HUES48 (cell line): Measurements from ENCODE around the gene ZFP57.

ENCODE experiments used
- H3K27ac ChIP-seq: one replicate; pipeline ENCODE4 v1.7.0; 2013; ENCODE audit warnings: low read depth, low read length, inconsistent platforms
- H3K27me3 ChIP-seq: 2 replicates; pipeline ENCODE4 v1.6.1; 2013; ENCODE audit warnings: mild to moderate bottlenecking, low read length; ENCODE audit not compliant: control insufficient read depth, insufficient read depth
- H3K36me3 ChIP-seq: 2 replicates; pipeline ENCODE4 v1.6.1; 2013; ENCODE audit warnings: low read length; ENCODE audit not compliant: control insufficient read depth, insufficient read depth
- H3K4me1 ChIP-seq: 2 replicates; pipeline ENCODE4 v1.6.1; 2013; ENCODE audit warnings: mild to moderate bottlenecking, low read length; ENCODE audit not compliant: control insufficient read depth, insufficient read depth
- H3K4me3 ChIP-seq: 2 replicates; pipeline ENCODE4 v1.5.1; 2013; ENCODE audit warnings: mild to moderate bottlenecking, low read depth, low read length
- H3K9ac ChIP-seq: 2 replicates; pipeline ENCODE4 v1.6.1; 2013; ENCODE audit warnings: mild to moderate bottlenecking, low read depth, low read length, moderate library complexity
- H3K9me3 ChIP-seq: 2 replicates; pipeline ENCODE4 v1.6.1; 2013; ENCODE audit warnings: low read length; ENCODE audit not compliant: control insufficient read depth, insufficient read depth

ZFP57 gene

DNA sequence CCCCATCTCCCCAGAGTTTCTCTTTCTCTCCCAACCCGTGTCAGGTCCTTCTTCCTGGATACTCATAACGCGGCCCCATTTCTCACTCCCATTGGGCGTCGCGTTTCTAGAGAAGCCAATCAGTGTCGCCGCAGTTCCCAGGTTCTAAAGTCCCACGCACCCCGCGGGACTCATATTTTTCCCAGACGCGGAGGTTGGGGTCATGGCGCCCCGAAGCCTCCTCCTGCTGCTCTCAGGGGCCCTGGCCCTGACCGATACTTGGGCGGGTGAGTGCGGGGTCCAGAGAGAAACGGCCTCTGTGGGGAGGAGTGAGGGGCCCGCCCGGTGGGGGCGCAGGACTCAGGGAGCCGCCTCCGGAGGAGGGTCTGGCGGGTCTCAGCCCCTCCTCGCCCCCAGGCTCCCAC, 42.3 kb upstream of the ZFP57 start, which contains the start of gene HLA-F:
HLA-F (plus strand) TSS at position 173 of the 404 bp plus-strand sequence; CDS start at position 203, 30 bp downstream.
- no peaks in the 10 kb centered on the region for H3K9me3 ChIP-seq
- no peaks in the 10 kb centered on the region for H3K4me1 ChIP-seq
- peak within 1 kb of the TSS; percentile 75 for H3K4me3 ChIP-seq
- no peaks in the 10 kb centered on the region for H3K36me3 ChIP-seq
- no peak within 1 kb of the TSS for H3K9ac ChIP-seq
- no peak within 1 kb of the TSS for H3K27ac ChIP-seq
- H3K27me3 ChIP-seq = peaks cover 54% of the 10 kb centered on the region

DNA sequence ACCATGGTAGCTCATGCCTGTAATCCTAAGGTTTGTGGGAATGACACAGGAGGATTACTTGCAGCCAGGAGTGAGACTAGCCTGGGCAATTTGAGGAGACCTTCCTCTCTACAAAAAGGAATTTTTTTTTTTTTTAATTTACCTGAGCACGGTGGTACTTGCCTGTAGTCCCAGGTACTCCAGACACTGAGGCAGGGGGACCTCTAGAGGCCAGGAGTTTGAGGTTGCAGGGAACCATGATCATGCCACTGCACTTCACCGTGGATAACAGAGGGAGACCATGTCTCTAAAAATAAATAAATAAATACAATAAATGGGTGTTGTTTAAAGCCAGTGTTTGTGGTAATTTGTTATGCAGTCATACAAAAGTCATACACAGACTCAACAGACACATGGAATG, 39.9 kb upstream of the ZFP57 start:
- Histone ChIP-seq H3K9me3 (no peaks in the 10 kb centered on the region), H3K4me3 (no peak overlapping the region), H3K27me3 (peaks cover 48% of the 10 kb centered on the region), H3K27ac (no peak overlapping the region), H3K9ac (no peak overlapping the region), H3K36me3 (no peaks in the 10 kb centered on the region), H3K4me1 (no peaks in the 10 kb centered on the region)

- H3K4me1 ChIP-seq = no peaks in the 10 kb centered on the region
- peaks cover 2% of the 10 kb centered on the region; the same call in 1 of the 2 replicates for H3K27me3 ChIP-seq
- H3K9me3 ChIP-seq = no peaks in the 10 kb centered on the region
- H3K27ac ChIP-seq = no peak overlapping the region
- H3K9ac ChIP-seq = no peak overlapping the region
- H3K4me3 ChIP-seq = no peak overlapping the region
- no peaks in the 10 kb centered on the region for H3K36me3 ChIP-seq
These were observed 29.5 kb upstream of the ZFP57 start for GRCh38 chr6:29710281-29710941.

GRCh38 chr6:29709188-29709587, 28.2 kb upstream of the ZFP57 start:
- Histone ChIP-seq H3K27ac (no peak overlapping the region), H3K36me3 (no peaks in the 10 kb centered on the region), H3K9me3 (no peaks in the 10 kb centered on the region), H3K4me1 (no peaks in the 10 kb centered on the region), H3K9ac (no peak overlapping the region), H3K27me3 (no peaks in the 10 kb centered on the region; the same call in 1 of the 2 replicates), H3K4me3 (no peak overlapping the region)

DNA sequence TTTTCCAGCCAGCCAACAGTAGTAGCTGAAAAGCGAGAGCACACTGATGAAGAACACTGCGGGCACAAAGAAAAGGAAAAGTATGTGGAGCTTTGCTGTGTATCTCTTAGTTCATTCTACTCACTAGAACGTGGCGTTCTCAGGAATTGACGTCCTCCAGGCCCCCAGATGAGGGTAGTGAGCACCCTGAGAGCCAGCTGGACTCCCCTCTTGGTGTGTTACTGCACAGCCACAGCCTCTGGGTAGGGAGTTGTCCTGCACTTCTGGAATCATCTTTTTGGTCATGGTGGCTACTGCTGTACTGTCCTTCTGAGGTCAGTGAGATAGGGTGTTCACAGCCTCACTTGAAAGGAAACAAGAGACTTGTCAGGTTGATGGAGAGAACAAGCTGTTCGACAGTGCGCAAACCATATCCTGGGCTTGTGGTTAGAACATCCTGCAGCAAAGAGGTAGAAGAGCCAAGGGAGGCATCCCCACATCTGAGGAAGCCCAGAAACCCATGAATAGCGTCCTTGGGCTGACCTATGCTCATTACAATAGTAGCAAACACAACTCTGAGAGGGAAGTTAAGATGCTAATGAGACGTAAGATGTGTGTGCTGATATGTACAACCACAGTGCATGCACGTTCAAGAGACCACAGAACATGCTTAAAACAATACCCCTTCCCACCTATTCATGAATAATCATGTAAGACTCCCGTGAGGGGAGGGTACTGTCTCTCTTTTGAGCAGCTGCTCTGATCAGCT, 27.7 kb upstream of the ZFP57 start:
- H3K4me3 ChIP-seq = no peak overlapping the region
- no peak overlapping the region for H3K9ac ChIP-seq
- H3K27me3 ChIP-seq = no peaks in the 10 kb centered on the region; the same call in 1 of the 2 replicates
- no peaks in the 10 kb centered on the region for H3K4me1 ChIP-seq
- H3K36me3 ChIP-seq = no peaks in the 10 kb centered on the region
- H3K9me3 ChIP-seq = no peaks in the 10 kb centered on the region
- H3K27ac ChIP-seq = no peak overlapping the region

- Histone ChIP-seq H3K4me1 (peaks cover 3% of the 10 kb centered on the region; the same call in 1 of the 2 replicates), H3K9me3 (no peaks in the 10 kb centered on the region), H3K9ac (no peak overlapping the region), H3K27ac (no peak overlapping the region), H3K27me3 (no peaks in the 10 kb centered on the region), H3K36me3 (no peaks in the 10 kb centered on the region), H3K4me3 (no peak overlapping the region)
These were observed 24.7 kb upstream of the ZFP57 start for GRCh38 chr6:29705389-29706231.

DNA sequence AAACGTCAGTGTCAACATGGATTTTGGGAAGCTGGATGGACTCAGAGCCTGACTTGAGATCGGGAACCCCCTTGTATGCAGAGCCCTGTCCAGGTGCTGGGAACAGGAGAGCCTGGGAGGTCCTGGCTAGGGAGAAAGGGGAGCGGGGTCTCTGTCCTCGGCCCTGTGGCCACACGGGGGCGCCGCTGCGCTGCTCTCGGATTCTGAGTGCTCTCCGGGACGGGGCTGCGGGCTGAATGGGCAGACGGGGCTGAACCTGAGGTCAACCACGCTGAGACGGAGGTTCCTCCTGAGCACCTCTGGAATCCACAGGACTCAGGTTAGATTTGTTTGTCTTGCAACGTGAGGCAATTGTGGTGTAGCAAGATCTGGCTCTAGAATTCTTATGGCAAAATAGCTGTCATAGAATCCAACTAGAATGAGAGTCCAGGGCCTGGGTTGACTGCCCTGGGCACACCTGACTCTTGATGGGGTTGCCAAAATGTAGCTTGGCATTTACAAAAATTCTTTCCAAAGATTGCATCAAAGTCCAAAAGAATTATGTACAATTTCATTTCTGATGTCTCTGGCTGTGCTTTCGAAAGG, 21.7 kb upstream of the ZFP57 start:
- H3K36me3 ChIP-seq = no peaks in the 10 kb centered on the region
- peaks cover 3% of the 10 kb centered on the region; the same call in 1 of the 2 replicates for H3K4me1 ChIP-seq
- no peak overlapping the region for H3K27ac ChIP-seq
- no peak overlapping the region for H3K4me3 ChIP-seq
- no peak overlapping the region for H3K9ac ChIP-seq
- H3K9me3 ChIP-seq = no peaks in the 10 kb centered on the region
- H3K27me3 ChIP-seq = no peaks in the 10 kb centered on the region

- H3K9ac ChIP-seq = no peak overlapping the region
- no peak overlapping the region for H3K4me3 ChIP-seq
- H3K27ac ChIP-seq = no peak overlapping the region
- no peaks in the 10 kb centered on the region; the same call in 1 of the 2 replicates for H3K4me1 ChIP-seq
- no peaks in the 10 kb centered on the region for H3K36me3 ChIP-seq
- H3K27me3 ChIP-seq = no peaks in the 10 kb centered on the region
- no peaks in the 10 kb centered on the region for H3K9me3 ChIP-seq
These were observed 15.5 kb upstream of the ZFP57 start for GRCh38 chr6:29696147-29697125.

GRCh38 chr6:29694637-29695036, 13.7 kb upstream of the ZFP57 start:
- no peaks in the 10 kb centered on the region; the same call in 1 of the 2 replicates for H3K4me1 ChIP-seq

More at GRCh38 chr6:29694637-29695036, 13.7 kb upstream of the ZFP57 start:
- H3K9me3 ChIP-seq = no peaks in the 10 kb centered on the region
- no peak overlapping the region for H3K27ac ChIP-seq
- H3K4me3 ChIP-seq = no peak overlapping the region
- no peaks in the 10 kb centered on the region for H3K36me3 ChIP-seq
- no peaks in the 10 kb centered on the region for H3K27me3 ChIP-seq
- no peak overlapping the region for H3K9ac ChIP-seq
